Ovary (tissue), 9 donors: ENCODE data around the gene C22orf31. TPM values are rescaled to one million over a fixed set of nuclear protein-coding genes. Genes with fewer than 3 reads are reported as not detected.

Source experiments
- DNase-seq, 5 donors: peaks; one replicate each; pipeline ENCODE4 v3.0.0-alpha.2; 2019 to 2020
- H3K27ac ChIP-seq, 2 donors: fragments of 200-600 bp; one replicate each; pipeline versions ENCODE4 v1.5.1 to v1.8.0; 2019 to 2022
- H3K27me3 ChIP-seq: fragments of 200-600 bp; one replicate; pipeline ENCODE4 v1.8.0; 2022
- H3K36me3 ChIP-seq: fragments of 200-600 bp; sonication (generic); one replicate; pipeline ENCODE4 v1.5.1; 2019
- H3K4me1 ChIP-seq: one replicate; pipeline ENCODE4 v1.8.1; 2013; ENCODE audit warnings: mild to moderate bottlenecking, moderate library complexity; ENCODE audit not compliant: insufficient read depth
- H3K4me3 ChIP-seq: fragments of 200-600 bp; sonication (generic); one replicate; pipeline ENCODE4 v1.5.1; 2017
- H3K9me3 ChIP-seq, 2 donors: fragments of 200-600 bp in 1 of 2; sonication (generic) in 1 of 2; one replicate each; pipeline versions ENCODE4 v1.5.1 to v1.8.1; 2013 to 2019; ENCODE audit warnings: mild to moderate bottlenecking in 1 of 2, moderate library complexity in 1 of 2
- EP300 ChIP-seq: sonication (generic); formaldehyde crosslinking; IDR thresholded peaks from one replicate; pipeline ENCODE4 v1.6.1; 2017; ENCODE audit warnings: antibody characterized with exemption
- POLR2A ChIP-seq: fragments of 450-650 bp; IDR thresholded peaks from one replicate; pipeline ENCODE4 v1.6.1; 2017; ENCODE audit warnings: antibody characterized with exemption, mild to moderate bottlenecking, moderate library complexity
- WGBS, 3 donors: extraction: QIAGEN DNeasy Blood & Tissue Kit in 1 of 3; methylation state at CpG; one replicate each; pipeline versions ENCODE4 v1.1.5 to v1.1.7; 2013 to 2017; 5-methylcytosine and 5-hydroxymethylcytosine counted together
- intact Hi-C, 4 donors: fragments of 100-400 bp; cut with DNase I; formaldehyde crosslinking; loops; one replicate each; pipeline versions ENCODE4 v1.11.0 to v1.15.1; 2022 to 2023
- polyA plus RNA-seq, 2 donors: library from polyadenylated mRNA; stranded (reverse); fragments of 200-250 nt in 1 of 2; fragments of 350-450 nt in 1 of 2; fragmentation: Illumina TruSeq in 1 of 2; extraction: RNeasy Lipid Tissue Mini Kit (QIAGEN cat#74804) in 1 of 2; gene quantifications; one replicate each; pipeline ENCODE4 v1.2.3, GENCODE V29; 2013 to 2014
- total RNA-seq, 7 donors: library from RNA; depleted of rRNA in 2 of 7; stranded (reverse); fragments of >200 nt in 2 of 7; fragmentation: NEBNext Ultra II Directional in 3 of 7; extraction: Animal tissue kit (Norgen Biotek cat#: 25700) in 3 of 7; gene quantifications; one replicate each; pipeline versions ENCODE4 v1.1.0 to v1.2.4, GENCODE V29; 2016 to 2023
- TF ChIP-seq, protein P1 (sequence below), 3 donors: fragments of 450-650 bp in 2 of 3; fragments of 200-600 bp in 1 of 3; IDR thresholded peaks; one replicate each; pipeline versions ENCODE4 v1.5.1 to v1.8.0; 2016 to 2022; ENCODE audit warnings: antibody characterized with exemption in 3 of 3, mild to moderate bottlenecking in 1 of 3
- donor health status: DM: no; HTN: no; CAD: no; lungs with moderate emphysema.
- donor health status: DM: no; HTN: no; CAD: no.
- donor health status: Bipolar disorder and iron deficiency.
- donor health status: DM: yes; HTN: yes; CAD: no.
- donor health status: DM: no; HTN: no; CAD: no.
- donor health status: DM: yes; HTN: yes; CAD: no.

Gene C22orf31
- total and polyA plus RNA-seq, 9 donors: 0.20 to 0.92 (median 0.35) TPM; not detected in 2

DNA sequence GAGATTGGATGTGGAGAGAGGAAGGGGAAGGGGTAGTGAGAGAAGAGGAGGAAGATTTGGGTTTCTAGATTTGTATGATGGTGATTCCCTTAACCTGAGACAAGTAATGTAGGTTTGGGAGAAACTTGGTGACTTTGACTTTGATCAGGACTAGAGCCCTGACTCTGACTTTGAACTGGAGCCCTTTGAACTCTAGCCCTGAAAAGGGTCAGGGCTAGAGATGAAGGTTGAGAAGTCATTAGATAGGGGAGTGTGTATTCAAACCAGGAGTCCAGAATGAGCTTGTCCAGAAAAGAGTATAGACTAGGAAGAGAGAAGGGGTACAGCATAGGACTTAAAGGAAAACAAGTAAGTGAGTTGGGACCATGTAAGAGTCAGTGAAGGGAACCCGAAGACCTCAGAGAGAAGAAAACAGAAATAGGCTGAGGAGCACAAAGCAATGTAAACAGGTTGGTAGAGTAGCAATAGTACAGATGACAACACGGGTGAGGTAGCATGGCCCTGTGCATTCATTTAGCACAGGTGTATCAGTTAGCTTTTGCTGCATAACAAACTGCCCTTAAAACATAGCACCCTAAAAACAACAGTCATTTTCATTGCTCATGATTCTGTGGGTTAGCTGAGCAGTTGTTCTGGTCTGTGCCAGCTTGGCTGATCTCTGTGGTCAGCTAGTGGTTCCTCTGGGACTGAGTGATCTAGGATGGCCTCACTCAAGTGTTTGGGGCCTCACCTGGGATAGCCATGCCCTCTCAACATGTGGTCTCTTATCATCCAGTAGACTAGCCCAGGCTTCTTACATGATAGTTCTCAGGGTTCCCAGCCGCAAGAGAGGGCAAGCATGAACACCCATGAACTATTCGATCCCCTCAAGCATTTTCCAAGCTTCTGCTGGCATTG lies 43.1 kb downstream of the C22orf31 start:
- DNase-seq: no peak
- intact Hi-C loops: no loop called here
- Histone ChIP-seq H3K27ac (no peak overlapping the region), H3K4me1 (no peaks in the 10 kb centered on the region), H3K4me3 (no peak overlapping the region), H3K9me3 (no peaks in the 10 kb centered on the region), H3K36me3 (no peaks in the 10 kb centered on the region), H3K27me3 (no peaks in the 10 kb centered on the region)
- TF ChIP-seq EP300: no peak
- no peak for TF ChIP-seq POLR2A
- TF ChIP-seq, protein P1, sequence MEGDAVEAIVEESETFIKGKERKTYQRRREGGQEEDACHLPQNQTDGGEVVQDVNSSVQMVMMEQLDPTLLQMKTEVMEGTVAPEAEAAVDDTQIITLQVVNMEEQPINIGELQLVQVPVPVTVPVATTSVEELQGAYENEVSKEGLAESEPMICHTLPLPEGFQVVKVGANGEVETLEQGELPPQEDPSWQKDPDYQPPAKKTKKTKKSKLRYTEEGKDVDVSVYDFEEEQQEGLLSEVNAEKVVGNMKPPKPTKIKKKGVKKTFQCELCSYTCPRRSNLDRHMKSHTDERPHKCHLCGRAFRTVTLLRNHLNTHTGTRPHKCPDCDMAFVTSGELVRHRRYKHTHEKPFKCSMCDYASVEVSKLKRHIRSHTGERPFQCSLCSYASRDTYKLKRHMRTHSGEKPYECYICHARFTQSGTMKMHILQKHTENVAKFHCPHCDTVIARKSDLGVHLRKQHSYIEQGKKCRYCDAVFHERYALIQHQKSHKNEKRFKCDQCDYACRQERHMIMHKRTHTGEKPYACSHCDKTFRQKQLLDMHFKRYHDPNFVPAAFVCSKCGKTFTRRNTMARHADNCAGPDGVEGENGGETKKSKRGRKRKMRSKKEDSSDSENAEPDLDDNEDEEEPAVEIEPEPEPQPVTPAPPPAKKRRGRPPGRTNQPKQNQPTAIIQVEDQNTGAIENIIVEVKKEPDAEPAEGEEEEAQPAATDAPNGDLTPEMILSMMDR (IDR thresholded peaks at IDR 0.05): no peak
- 97 to 99% (median 98%) methylated on average over 4 of the region's 4 CpGs for WGBS, 3 donors

DNA sequence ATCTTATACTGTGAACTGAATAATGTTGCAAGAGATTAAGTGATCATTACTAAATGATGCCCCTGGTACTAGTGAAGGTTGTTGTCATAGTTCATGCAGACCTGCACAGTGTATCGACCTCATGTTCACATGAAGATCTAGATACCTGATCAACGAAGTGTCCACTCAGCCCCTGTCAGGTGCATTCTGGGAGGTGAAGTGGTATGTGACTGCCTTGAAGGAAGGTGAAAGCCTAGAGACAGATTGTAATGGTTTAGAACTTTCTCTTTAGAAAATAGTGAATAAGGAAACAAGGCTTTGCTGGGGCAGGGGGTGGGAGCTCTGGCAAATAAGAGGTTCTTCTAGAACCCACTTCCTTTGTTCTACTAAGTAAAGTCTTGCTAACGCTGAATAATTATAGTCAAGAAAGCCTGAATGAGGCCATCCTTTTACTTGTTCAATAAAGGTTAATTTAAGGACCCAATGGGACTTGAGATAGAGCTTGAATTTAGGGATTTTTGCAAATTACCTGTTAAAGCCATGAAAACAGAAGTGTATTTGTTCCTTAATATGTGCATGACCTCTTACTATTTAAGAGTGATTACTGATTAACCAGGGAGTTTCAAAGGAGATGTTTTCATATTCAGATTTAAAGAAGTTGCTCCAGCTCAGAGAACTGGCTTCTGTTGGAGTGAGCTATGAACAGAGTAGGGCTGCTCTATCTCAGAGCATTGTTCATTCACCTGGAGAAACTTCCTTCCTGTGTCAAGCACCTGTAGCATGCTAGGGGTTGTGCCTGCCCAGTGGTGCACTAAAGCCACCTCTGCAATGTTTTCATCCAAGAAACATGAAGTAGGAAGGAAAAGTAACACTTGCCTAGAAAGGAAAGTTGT lies 45.3 kb downstream of the C22orf31 start:
- H3K27ac ChIP-seq: no peak overlapping the region
- H3K4me3 ChIP-seq: no peak overlapping the region
- intact Hi-C loops: no loop called here
- no peaks in the 10 kb centered on the region for H3K36me3 ChIP-seq
- H3K4me1 ChIP-seq: no peaks in the 10 kb centered on the region
- no peak for TF ChIP-seq EP300
- no peak for TF ChIP-seq POLR2A
- TF ChIP-seq, protein P1 (IDR thresholded peaks at IDR 0.05): no peak
- H3K27me3 ChIP-seq: no peaks in the 10 kb centered on the region
- no peaks in the 10 kb centered on the region for H3K9me3 ChIP-seq
- DNase-seq: no peak
- WGBS, 3 donors: 92 to 97% (median 97%) methylated on average over 3 of the region's 3 CpGs

DNA sequence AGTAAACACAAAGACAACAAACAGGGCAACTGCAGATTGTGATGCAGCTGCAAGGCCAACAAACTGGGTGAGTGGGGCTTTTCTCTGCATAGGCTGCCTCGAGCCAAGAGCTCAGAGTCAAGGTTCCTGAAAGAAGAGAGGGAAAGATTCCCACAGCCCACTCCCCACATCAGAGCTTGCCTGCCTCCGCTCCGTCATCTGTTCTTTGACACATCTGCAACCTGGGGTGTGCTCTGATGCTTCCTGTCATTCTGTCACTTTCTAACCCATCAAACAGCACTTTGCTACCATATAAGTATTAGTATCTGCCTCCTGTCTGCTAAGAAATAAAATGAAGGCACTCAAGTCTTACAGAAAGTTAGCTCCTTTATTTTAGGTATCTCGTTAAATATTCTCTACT lies 46.9 kb downstream of the C22orf31 start:
- TF ChIP-seq, protein P1 (IDR thresholded peaks at IDR 0.05): no peak
- TF ChIP-seq EP300 (no peak), POLR2A (no peak)
- intact Hi-C loops: no loop called here
- 91 to 98% (median 97%) methylated on average over 4 of the region's 4 CpGs for WGBS, 3 donors
- Histone ChIP-seq H3K4me1 (no peaks in the 10 kb centered on the region), H3K4me3 (no peak overlapping the region), H3K36me3 (no peaks in the 10 kb centered on the region), H3K9me3 (no peaks in the 10 kb centered on the region), H3K27me3 (no peaks in the 10 kb centered on the region), H3K27ac (no peak overlapping the region)
- no peak for DNase-seq

DNA sequence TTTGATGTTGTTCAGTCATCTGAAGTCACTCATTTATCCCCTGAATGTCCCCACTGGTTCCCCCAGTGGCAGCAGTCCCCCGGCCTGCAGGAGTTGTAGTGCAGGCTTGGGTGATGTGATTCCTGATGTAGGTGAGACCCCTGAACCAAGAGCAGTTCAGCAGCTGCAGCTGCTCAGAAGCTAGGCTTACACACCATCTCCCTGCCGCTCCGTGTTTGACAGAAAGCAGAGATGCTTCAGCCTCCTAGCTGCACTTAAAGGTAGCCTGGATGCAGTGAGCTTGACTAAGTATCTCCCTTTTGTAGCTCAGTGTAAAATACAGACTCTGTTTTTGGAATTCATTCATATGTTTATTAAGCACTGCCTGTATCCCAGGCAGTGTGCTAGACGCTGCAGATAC lies 47.3 kb downstream of the C22orf31 start:
- Histone ChIP-seq H3K27me3 (no peaks in the 10 kb centered on the region), H3K4me3 (no peak overlapping the region), H3K4me1 (no peaks in the 10 kb centered on the region), H3K9me3 (no peaks in the 10 kb centered on the region), H3K36me3 (no peaks in the 10 kb centered on the region), H3K27ac (no peak overlapping the region)
- intact Hi-C loops: no loop called here
- WGBS, 3 donors: 84 to 95% (median 84%) methylated on average over 4 of the region's 4 CpGs
- no peak for DNase-seq
- TF ChIP-seq POLR2A (no peak), EP300 (no peak)
- TF ChIP-seq, protein P1 (IDR thresholded peaks at IDR 0.05): no peak
